HEK293T (cell line): ENCODE data around the gene R3HDM2.

Experiments used
- CTCF ChIA-PET: fragments of 350-600 bp; formaldehyde crosslinking; extraction: SDS; loops from one replicate; lab custom pipeline; 2021; ENCODE audit warnings: antibody characterized with exemption, inconsistent platforms; lab: Yijun Ruan, JAX
- POLR2A ChIA-PET: fragments of 350-600 bp; formaldehyde crosslinking; extraction: SDS; loops from one replicate; lab custom pipeline; 2020; ENCODE audit warnings: antibody characterized with exemption, inconsistent platforms; lab: Yijun Ruan, JAX
- DNase-seq: peaks from one replicate; pipeline ENCODE4 v3.0.0; 2012; ENCODE audit warnings: mixed read lengths; ENCODE audit errors: extremely low spot score
- ARNT ChIP-seq: fragments of 450-650 bp; IDR thresholded peaks from 2 replicates; pipeline ENCODE4 v1.6.1; 2017; ENCODE audit warnings: mild to moderate bottlenecking
- BHLHE40 ChIP-seq: fragments of 450-650 bp; IDR thresholded peaks from 2 replicates; pipeline ENCODE4 v1.6.1; 2016; ENCODE audit warnings: mild to moderate bottlenecking, moderate library complexity, borderline replicate concordance
- CTBP1 ChIP-seq: fragments of 450-650 bp; IDR thresholded peaks from 2 replicates; pipeline ENCODE4 v1.6.1; 2016; ENCODE audit warnings: borderline replicate concordance
- ELF4 ChIP-seq: fragments of 450-650 bp; IDR thresholded peaks from 2 replicates; pipeline ENCODE4 v1.6.1; 2017; ENCODE audit warnings: antibody characterized with exemption
- FOXA1 ChIP-seq: fragments of 450-650 bp; IDR thresholded peaks from 2 replicates; pipeline ENCODE4 v1.6.1; 2016; ENCODE audit warnings: mild to moderate bottlenecking
- FOXK2 ChIP-seq: fragments of 450-650 bp; IDR thresholded peaks from 2 replicates; pipeline ENCODE4 v1.6.1; 2016; ENCODE audit warnings: mild to moderate bottlenecking
- FOXM1 ChIP-seq: fragments of 450-650 bp; IDR thresholded peaks from 2 replicates; pipeline ENCODE4 v1.6.1; 2017; ENCODE audit warnings: mild to moderate bottlenecking, borderline replicate concordance
- HDGF ChIP-seq: fragments of 450-650 bp; IDR thresholded peaks from 2 replicates; pipeline ENCODE4 v1.6.1; 2017; ENCODE audit warnings: antibody characterized with exemption, borderline replicate concordance
- L3MBTL2 ChIP-seq: fragments of 450-650 bp; conservative IDR thresholded peaks from 2 replicates; pipeline ENCODE4 v1.6.1; 2016; ENCODE audit warnings: mild to moderate bottlenecking
- LEF1 ChIP-seq: fragments of 450-650 bp; IDR thresholded peaks from 2 replicates; pipeline ENCODE4 v1.6.1; 2017; ENCODE audit warnings: mild to moderate bottlenecking, borderline replicate concordance
- NFRKB ChIP-seq: fragments of 450-650 bp; IDR thresholded peaks from 2 replicates; pipeline ENCODE4 v1.6.1; 2016; ENCODE audit warnings: mild to moderate bottlenecking, moderate library complexity
- PKNOX1 ChIP-seq: fragments of 450-650 bp; IDR thresholded peaks from 2 replicates; pipeline ENCODE4 v1.6.1; 2016
- SP1 ChIP-seq: fragments of 450-650 bp; IDR thresholded peaks from 2 replicates; pipeline ENCODE4 v1.6.1; 2017
- SUZ12 ChIP-seq: fragments of 450-650 bp; IDR thresholded peaks from 2 replicates; pipeline ENCODE4 v1.6.1; 2016; ENCODE audit warnings: mild to moderate bottlenecking
- TARDBP ChIP-seq: fragments of 450-650 bp; IDR thresholded peaks from 2 replicates; pipeline ENCODE4 v1.6.1; 2016
- ZNF384 ChIP-seq: fragments of 450-650 bp; IDR thresholded peaks from 2 replicates; pipeline ENCODE4 v1.6.1; 2016

The R3HDM2 gene

GRCh38 chr12:57241402-57242310 lies 189.2 kb downstream of the R3HDM2 start:
- TF ChIP-seq L3MBTL2: no peak
- TF ChIP-seq ZNF384: no peak
- no peak for TF ChIP-seq ARNT
- TF ChIP-seq PKNOX1: no peak
- TF ChIP-seq CTBP1: no peak
- no peak for TF ChIP-seq HDGF
- no peak for TF ChIP-seq NFRKB
- TF ChIP-seq SP1: no peak
- no peak for TF ChIP-seq ELF4
- TF ChIP-seq FOXA1: no peak
- no peak for TF ChIP-seq TARDBP
- no peak for DNase-seq
- ChIA-PET POLR2A (interaction anchor here (0.9 to 7.0 kb wide), 2 partner anchors 9 to 11 kb away, joined by 3 to 80 read pairs; partner anchors contain the start of genes SHMT2 and STAC3), CTCF (interaction anchor here (0.6 to 10.1 kb wide), 9 partner anchors 12 to 342 kb away, joined by 3 to 121 read pairs (median 12); partner anchors contain the start of genes NXPH4 and SHMT2)

GRCh38 chr12:57240926-57241401 lies 189.9 kb downstream of the R3HDM2 start:
- ChIA-PET CTCF (interaction anchor here (0.6 to 10.1 kb wide), 5 partner anchors 11 to 343 kb away, joined by 3 to 121 read pairs (median 4); partner anchors contain the start of gene SHMT2), POLR2A (interaction anchor here (1.1 to 7.0 kb wide), 4 partner anchors 11 to 214 kb away, joined by 3 to 80 read pairs (median 6); partner anchors contain the start of genes INHBE and SHMT2)
- DNase-seq: no peak
- TF ChIP-seq PKNOX1 (no peak), SP1 (no peak), HDGF (no peak), FOXK2 (no peak), CTBP1 (no peak), ELF4 (no peak), NFRKB (no peak), ZNF384 (no peak), L3MBTL2 (no peak), FOXA1 (no peak), FOXM1 (no peak), ARNT (no peak), LEF1 (no peak), TARDBP (no peak), BHLHE40 (no peak), SUZ12 (no peak)

GRCh38 chr12:57240066-57240921 lies 190.5 kb downstream of the R3HDM2 start:
- DNase-seq: no peak
- peak; percentile 27 for TF ChIP-seq L3MBTL2
- no peak for TF ChIP-seq ELF4
- ChIA-PET POLR2A (interaction anchor here (0.6 to 7.0 kb wide), 6 partner anchors 10 to 219 kb away, joined by 3 to 80 read pairs (median 4); partner anchors contain the start of genes INHBE and SHMT2), CTCF (interaction anchor here (1.0 to 10.1 kb wide), 4 partner anchors 10 to 128 kb away, joined by 3 to 121 read pairs (median 10); partner anchors contain the start of gene SHMT2)

GRCh38 chr12:57239587-57240065 lies 191.2 kb downstream of the R3HDM2 start:
- ChIA-PET CTCF (interaction anchor here (0.8 to 10.1 kb wide), 8 partner anchors 10 to 216 kb away, joined by 3 to 121 read pairs (median 6); partner anchors contain the start of genes SHMT2 and STAC3), POLR2A (interaction anchor here (0.6 to 7.0 kb wide), 5 partner anchors 9 to 216 kb away, joined by 3 to 80 read pairs (median 6); partner anchors contain the start of genes INHBE and SHMT2)
- TF ChIP-seq CTBP1 (no peak), LEF1 (no peak), FOXM1 (no peak), FOXA1 (no peak), ELF4 (no peak), FOXK2 (no peak), SP1 (no peak), PKNOX1 (no peak), HDGF (no peak)
- no peak for DNase-seq
